22Rv1 (cell line): ENCODE measurements around the gene TRDMT1.

ENCODE experiments used
- H3K27ac ChIP-seq: fragments of 450-650 bp; 2 replicates; pipeline ENCODE4 v1.5.1; 2017
- CTCF ChIP-seq: fragments of 450-650 bp; IDR thresholded peaks from 2 replicates; pipeline ENCODE4 v1.5.1; 2017; ENCODE audit warnings: mild to moderate bottlenecking
- ZFX ChIP-seq: fragments of 450-650 bp; IDR thresholded peaks from 2 replicates; pipeline ENCODE4 v1.6.1; 2017; ENCODE audit warnings: antibody characterized with exemption, borderline replicate concordance

TRDMT1 gene

GRCh38 chr10:17161775-17162174 lies 39.7 kb downstream of the TRDMT1 start:
- TF ChIP-seq ZFX: no peak
- TF ChIP-seq CTCF: no peak
- H3K27ac ChIP-seq: no peak overlapping the region

GRCh38 chr10:17157024-17157423 lies 44.4 kb downstream of the TRDMT1 start:
- no peak overlapping the region for H3K27ac ChIP-seq
- TF ChIP-seq ZFX: no peak
- no peak for TF ChIP-seq CTCF

- no peak overlapping the region for H3K27ac ChIP-seq
- no peak for TF ChIP-seq ZFX
- TF ChIP-seq CTCF: no peak
Observed at GRCh38 chr10:17155826-17156225, 45.6 kb downstream of the TRDMT1 start.

- TF ChIP-seq ZFX (no peak), CTCF (no peak)
- no peak overlapping the region for H3K27ac ChIP-seq
Observed at GRCh38 chr10:17154116-17154515, 47.4 kb downstream of the TRDMT1 start.

- no peak for TF ChIP-seq ZFX
- no peak for TF ChIP-seq CTCF
- no peak overlapping the region for H3K27ac ChIP-seq
Observed at GRCh38 chr10:17153321-17153720, 48.2 kb downstream of the TRDMT1 start.

GRCh38 chr10:17151716-17152115 lies 49.8 kb downstream of the TRDMT1 start:
- no peak for TF ChIP-seq CTCF
- no peak for TF ChIP-seq ZFX
- H3K27ac ChIP-seq: peak overlapping the region; percentile 52; the same call in 1 of the 2 replicates

GRCh38 chr10:17147884-17148489 lies 53.5 kb downstream of the TRDMT1 start:
- TF ChIP-seq ZFX: no peak
- TF ChIP-seq CTCF: no peak
- no peak overlapping the region for H3K27ac ChIP-seq
